HG03280 (cell line): ENCODE results near the gene S100A7A.

Experiments used
- ATAC-seq: cut with Tn5 transposase; IDR thresholded peaks from one replicate; pipeline ENCODE4 v1.9.1; 2021; ENCODE audit warnings: mild to moderate bottlenecking, moderate library complexity; ENCODE audit not compliant: unreplicated experiment

Gene S100A7A

GRCh38 chr1:153420306-153420705, 4.0 kb downstream of the S100A7A start:
- no peak for ATAC-seq

- ATAC-seq, result no peak
Measured at GRCh38 chr1:153422450-153423068, 6.2 kb downstream of the S100A7A start.

DNA sequence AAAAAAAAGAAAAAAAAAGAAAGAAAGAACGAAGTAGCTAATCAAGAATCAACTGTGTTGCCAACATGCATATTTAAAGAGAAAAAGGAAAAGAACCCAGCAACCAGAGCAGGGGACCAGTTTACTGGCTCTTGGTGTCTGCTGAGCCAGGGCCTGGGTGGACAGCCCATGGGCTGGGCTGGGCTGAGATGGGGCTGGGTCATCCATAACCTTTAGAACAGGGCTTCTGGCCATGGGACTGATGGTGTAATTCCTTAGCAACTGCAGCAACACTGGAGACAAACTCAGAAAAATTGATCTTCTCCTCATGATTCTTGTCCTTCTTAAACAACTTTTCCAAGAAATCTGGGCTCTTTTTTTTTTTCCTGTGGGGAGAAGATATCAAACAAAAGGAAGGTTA, 10.5 kb downstream of the S100A7A start:
- no peak for ATAC-seq

DNA sequence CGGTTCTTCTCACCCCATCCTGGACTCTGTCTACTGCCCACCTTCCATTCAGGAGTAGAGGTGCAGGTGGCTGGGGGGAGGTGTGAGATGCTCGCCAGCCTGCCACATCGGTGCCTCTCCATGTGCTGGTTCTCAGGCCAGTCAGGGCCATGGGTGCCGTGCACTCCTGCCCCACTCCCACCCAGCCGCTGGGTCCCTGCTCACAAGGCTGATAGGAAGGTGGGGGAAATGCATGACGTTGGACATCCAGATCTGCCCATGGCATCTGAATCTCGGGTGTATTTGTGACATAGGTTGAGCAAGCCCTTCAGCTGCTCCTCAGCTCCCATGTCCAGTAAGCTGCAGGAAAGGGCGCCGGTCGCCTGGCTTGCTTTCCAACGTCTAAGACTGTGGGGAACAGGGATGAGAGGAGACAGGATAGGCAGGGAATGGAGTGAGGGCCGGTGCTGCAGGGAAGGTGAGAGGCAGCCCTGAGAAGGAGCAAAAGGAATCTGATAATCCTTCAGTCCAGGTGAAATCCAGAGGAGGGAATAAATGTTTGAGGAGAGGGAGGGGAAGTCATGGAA, 11.8 kb downstream of the S100A7A start:
- no peak for ATAC-seq

DNA sequence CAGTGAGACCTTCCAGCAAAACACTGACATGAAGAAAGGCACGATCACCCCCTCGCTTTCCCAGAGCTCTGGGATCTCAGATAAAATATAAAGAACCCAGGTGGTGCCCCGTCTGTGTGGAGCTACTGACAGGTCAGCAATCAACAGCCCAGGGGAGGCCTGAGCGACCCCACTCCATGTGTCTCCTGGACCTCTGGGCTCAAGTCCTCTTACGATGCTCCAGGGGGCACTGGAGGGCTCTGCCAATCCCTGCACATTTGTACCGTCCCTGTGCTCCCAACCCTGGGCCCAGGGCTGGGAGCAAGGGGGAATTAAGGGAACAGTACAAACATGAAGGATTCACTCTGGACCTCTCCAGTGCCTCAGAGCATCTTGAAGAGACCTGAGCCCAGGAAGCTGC, 12.5 kb downstream of the S100A7A start:
- no peak for ATAC-seq

DNA sequence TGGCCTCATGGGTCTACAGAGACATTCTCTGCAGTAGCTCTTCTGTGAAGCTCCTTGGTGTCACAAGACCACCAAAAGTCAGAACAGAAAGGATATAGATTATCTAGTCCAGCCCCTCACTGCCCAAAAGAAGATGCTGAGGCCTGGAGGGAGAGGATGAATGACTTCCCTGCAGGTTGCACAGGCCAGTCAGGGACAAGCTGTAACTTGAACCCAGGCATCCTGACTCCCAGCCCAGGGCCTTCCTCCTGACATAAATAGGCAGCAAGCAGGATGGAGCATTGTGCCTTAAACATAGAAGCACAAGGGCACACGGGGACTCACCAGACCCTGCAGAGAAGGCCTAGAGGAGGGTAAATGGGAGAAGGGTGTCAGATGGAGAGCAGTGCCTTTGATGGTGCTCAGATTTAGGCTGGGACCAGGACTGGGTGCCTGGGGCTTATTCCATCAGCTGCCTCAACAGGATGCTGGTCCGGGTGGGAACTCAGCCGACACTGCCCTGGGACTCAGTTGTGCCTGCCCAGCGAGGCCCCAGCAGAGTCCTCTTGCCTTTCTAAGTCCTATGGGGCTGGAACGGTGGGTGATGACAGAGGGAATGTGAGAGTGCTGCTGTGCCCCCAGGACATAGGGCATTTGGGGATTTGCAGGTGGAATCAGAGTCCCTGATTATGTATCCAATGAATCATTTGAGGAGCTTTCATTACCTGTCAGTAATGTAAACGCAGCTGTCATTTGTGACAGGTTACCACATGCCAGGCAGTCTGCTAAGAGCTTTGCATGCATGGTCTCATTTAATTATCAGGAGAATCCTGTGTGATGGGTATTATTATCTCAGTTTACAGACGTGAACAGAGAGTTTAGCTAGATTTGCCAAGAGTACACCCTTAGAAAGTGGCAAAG, 13.2 kb downstream of the S100A7A start:
- ATAC-seq, result no peak

- no peak for ATAC-seq
Measured at GRCh38 chr1:153430166-153430553, 13.8 kb downstream of the S100A7A start.

GRCh38 chr1:153430561-153430960, 14.2 kb downstream of the S100A7A start:
- ATAC-seq, result no peak

DNA sequence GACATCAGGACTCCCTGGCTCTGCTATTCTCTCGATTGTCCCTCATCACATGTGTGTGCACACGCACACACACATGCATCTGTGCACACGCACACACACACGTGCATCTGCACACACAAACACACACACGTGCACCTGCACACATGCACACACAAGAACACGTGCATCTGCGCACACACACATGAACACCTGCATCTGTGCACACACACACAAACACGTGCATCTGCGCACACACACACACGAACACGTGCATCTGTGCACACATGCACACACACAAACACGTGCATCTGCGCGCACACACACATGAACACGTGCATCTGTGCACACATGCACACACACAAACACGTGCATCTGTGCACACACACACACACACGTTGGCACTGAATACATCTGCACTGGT, 14.7 kb downstream of the S100A7A start:
- no peak for ATAC-seq

GRCh38 chr1:153431427-153431826, 15.1 kb downstream of the S100A7A start:
- ATAC-seq, result no peak

GRCh38 chr1:153431928-153432327, 15.6 kb downstream of the S100A7A start:
- no peak for ATAC-seq

DNA sequence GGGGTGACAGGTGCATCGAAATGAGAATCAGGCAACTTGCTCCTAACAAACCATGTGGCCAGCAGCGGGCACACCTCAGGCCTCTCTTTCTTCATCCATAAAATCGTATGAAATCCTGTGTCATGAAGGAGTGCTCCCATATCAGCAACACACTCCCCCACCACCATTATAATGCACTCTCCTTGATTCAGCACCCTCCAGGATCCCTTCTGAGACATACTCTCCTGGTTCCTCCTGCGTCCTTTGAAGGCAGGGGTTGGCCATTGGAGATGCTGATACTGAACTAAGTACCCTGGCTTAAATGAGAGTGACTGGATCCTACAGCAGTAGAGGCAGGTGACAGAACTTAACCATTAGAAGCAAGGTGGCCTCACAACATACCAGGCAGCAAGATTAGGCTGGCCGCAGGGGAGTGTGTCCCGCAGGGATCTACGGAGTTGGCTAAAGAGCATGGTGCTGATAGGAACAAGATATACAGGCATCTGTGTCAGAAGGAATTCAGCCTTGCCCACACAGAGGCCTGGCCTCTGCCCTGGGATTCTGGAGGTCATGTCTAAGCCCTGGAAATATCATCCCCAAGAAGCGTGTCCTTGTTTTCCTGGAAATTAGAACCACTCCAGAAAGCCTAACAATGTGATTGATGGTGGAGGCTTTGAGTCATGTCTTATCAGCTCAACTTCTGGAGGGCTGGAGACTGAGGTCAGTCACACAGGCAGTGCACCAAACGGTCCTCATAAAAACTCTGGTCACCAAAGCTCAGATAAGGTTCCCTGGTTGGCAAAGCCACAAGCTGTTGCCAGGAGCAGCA, 16.8 kb downstream of the S100A7A start:
- ATAC-seq, result no peak

DNA sequence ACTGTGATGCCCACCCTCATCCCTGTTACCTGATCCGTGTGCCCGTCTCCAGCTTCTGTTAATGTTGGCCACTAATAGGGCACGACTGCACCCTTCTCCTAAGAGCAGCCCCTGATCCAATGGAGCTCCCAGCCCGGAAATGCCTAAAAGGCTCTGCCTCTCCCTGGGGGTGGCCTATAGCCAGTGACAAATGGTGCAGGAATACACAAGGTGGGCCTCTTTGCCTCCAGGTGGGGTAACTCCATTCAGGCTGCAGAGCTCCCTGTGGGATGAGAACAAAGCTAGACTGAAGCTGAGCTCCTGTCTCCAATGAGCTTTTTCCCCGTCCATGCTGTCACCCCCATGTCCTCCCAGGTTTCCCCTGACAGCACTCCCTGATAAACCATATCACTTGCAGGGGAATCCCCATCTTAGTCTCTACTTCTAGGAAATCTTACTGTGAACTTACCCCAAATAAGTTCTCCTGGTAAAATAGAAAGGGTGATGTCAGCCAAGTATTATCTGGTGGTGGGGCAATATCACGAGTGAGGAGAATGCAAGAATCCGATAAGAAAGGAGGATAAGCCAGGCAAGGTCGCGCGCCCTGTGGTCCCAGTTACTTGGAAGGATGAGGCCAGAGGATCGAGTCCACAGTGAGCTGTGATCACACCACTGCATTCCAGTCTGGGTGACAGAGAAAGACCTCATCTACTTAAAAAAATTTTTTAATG, 18.6 kb downstream of the S100A7A start:
- ATAC-seq, result no peak

DNA sequence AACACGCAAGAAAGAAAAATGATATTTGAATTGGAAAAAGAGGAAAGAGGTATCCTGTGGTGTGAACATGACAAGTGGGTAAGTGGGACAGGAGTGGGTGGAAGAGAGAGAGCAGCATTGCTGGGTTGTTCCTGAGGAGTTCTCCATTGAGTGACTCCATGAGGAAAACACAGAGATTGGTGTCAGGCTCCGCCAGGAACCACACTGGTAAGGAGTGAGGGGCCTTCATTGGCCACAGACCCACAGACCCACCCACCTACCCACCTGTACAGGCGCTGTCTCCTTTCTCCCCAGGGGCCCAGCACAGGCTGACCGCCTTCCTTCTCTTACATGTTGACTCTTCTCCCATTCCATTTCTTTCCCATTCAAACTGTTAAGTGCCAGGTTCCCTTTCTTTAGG, 20.9 kb downstream of the S100A7A start:
- no peak for ATAC-seq

DNA sequence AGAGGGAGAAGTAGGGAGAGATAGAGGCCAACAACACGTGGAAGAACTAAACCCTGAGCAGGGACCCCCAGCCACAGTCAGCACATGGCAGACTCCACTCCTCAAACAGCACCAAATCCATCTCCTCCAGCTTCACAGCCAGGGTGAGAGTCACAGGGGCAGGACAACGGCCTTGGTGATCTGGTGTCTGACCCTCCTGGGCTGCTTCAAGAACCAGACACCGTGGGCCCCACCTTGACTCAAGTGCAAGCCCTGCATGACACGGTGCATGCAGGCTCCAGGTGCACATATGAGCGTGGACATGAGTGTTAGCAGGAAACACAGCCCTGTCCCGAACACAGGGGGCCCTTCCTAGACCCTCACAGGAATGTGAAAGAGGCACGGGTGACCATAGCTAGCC, 22.3 kb downstream of the S100A7A start:
- no peak for ATAC-seq

DNA sequence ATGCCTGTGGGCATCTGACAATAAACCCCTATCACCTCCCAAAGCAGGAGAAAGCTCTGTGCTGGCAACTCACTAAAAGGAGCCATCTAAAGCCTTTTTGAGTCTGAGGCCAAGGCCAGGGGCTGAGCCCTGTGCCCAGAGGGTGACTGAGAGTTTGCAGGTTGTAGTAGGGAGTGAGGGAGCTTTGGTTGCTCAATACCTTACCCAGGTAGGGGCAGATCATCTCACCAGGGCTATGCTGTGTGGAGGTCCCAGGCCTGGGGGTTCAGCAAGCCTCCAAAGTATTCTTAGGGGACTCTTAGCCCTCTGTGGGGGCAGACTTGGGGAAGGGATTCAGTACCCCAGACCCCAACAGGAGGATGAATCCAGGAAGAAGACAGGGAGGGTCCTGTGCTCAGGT, 23.0 kb downstream of the S100A7A start:
- no peak for ATAC-seq

- no peak for ATAC-seq
Measured at GRCh38 chr1:153441238-153441755, 25.0 kb downstream of the S100A7A start.

- ATAC-seq, result no peak
Measured at GRCh38 chr1:153443486-153443885, 27.2 kb downstream of the S100A7A start.

DNA sequence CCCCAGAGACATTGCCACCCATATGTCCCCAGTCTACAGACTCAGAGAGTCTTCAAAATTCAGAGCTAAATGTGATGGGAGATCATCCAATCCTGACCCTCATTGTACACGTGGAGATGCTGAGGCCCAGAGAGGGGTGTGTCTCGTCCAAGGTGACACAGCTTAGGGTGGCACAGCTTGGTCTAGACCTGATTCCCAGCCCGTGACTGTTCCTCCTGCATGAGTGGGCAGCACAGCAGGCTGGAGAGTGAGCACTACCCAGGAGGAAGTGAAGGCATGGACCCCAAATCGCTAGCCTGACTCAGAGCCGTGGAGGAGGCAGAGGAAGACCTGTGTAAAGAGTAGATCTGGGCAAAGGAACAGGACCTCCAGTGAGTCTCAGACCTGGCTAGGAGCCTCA, 27.8 kb downstream of the S100A7A start:
- ATAC-seq, result no peak

- no peak for ATAC-seq
Measured at GRCh38 chr1:153447498-153448170, 31.3 kb downstream of the S100A7A start.
